Fibroblast of lung (primary cell): ENCODE measurements around the gene OPA3. TPM values are rescaled to one million over a fixed set of nuclear protein-coding genes. Genes with fewer than 3 reads are reported as not detected.

Source experiments
- DNase-seq, 2 donors: peaks; one replicate each; pipeline versions ENCODE4 v3.0.0 to v3.0.0-alpha.2; 2010; ENCODE audit warnings: low read depth in 2 of 2
- H2AFZ ChIP-seq: 2 replicates; pipeline ENCODE4 v1.5.1; 2012; ENCODE audit warnings: low read length, control low read depth, inconsistent platforms
- H3K27ac ChIP-seq: 2 replicates; pipeline ENCODE4 v1.5.1; 2011; ENCODE audit warnings: low read length, control low read depth; ENCODE audit not compliant: insufficient read depth
- H3K27me3 ChIP-seq: 2 replicates; pipeline ENCODE4 v1.5.1; 2011; ENCODE audit warnings: mild to moderate bottlenecking, low read length; ENCODE audit not compliant: control insufficient read depth, insufficient read depth
- H3K36me3 ChIP-seq: 2 replicates; pipeline ENCODE4 v1.5.1; 2011; ENCODE audit warnings: low read length; ENCODE audit not compliant: control insufficient read depth, insufficient read depth
- H3K4me1 ChIP-seq: 2 replicates; pipeline ENCODE4 v1.5.1; 2011; ENCODE audit warnings: low read length; ENCODE audit not compliant: control insufficient read depth, insufficient read depth; ENCODE audit errors: extremely low read depth
- H3K4me2 ChIP-seq: 2 replicates; pipeline ENCODE4 v1.5.1; 2011; ENCODE audit warnings: low read length, control low read depth; ENCODE audit not compliant: insufficient read depth; ENCODE audit errors: extremely low read depth
- H3K4me3 ChIP-seq, 4 experiments: fragments of 200-600 bp in 1 of 4; sonication (generic) in 1 of 4; replicated peaks in 1 of 4; 2 replicates each; pipeline ENCODE4 v1.5.1; 2011 to 2016; ENCODE audit warnings: low read length in 4 of 4, low read depth in 3 of 4, mild to moderate bottlenecking in 3 of 4, control low read depth in 2 of 4, inconsistent platforms in 1 of 4, mixed read lengths in 1 of 4; ENCODE audit not compliant: insufficient read depth in 1 of 4; ENCODE audit errors: control extremely low read depth in 1 of 4
- H3K79me2 ChIP-seq: 2 replicates; pipeline ENCODE4 v1.5.1; 2012; ENCODE audit warnings: mild to moderate bottlenecking, low read length, inconsistent platforms; ENCODE audit not compliant: control insufficient read depth, insufficient read depth
- H3K9ac ChIP-seq: 2 replicates; pipeline ENCODE4 v1.5.1; 2011; ENCODE audit warnings: mild to moderate bottlenecking, low read length, control low read depth; ENCODE audit not compliant: insufficient read depth
- H3K9me3 ChIP-seq: 2 replicates; pipeline ENCODE4 v1.5.1; 2012; ENCODE audit warnings: low read depth, low read length; ENCODE audit not compliant: control insufficient read depth, insufficient read depth
- H4K20me1 ChIP-seq: 2 replicates; pipeline ENCODE4 v1.5.1; 2011; ENCODE audit warnings: low read length; ENCODE audit not compliant: control insufficient read depth, insufficient read depth; ENCODE audit errors: extremely low read depth
- EZH2 ChIP-seq: IDR thresholded peaks from 2 replicates; pipeline ENCODE4 v1.5.1; 2012; ENCODE audit warnings: low read length, control low read depth, mild to moderate bottlenecking; ENCODE audit errors: missing control alignments
- polyA plus RNA-seq, 2 donors: library from polyadenylated mRNA; depleted of rRNA in 1 of 2; stranded (reverse) in 1 of 2; unstranded in 1 of 2; fragments of >200 nt; gene quantifications; 2 replicates each; pipeline ENCODE4 v1.2.1, GENCODE V29; 2011 to 2012; ENCODE audit warnings: missing spikeins in 1 of 2
- total RNA-seq: library from RNA; depleted of rRNA; stranded (reverse); fragments of >200 nt; gene quantifications from 2 replicates; pipeline ENCODE4 v1.2.1, GENCODE V29; 2014
- TF ChIP-seq, protein P1 (sequence below), 2 donors: IDR thresholded peaks in 1 of 2; conservative IDR thresholded peaks in 1 of 2; 1 replicate in 1 of 2; 2 replicates in 1 of 2; pipeline ENCODE4 v1.5.1; 2011 to 2012; ENCODE audit warnings: low read length in 2 of 2, control low read depth in 1 of 2, inconsistent platforms in 1 of 2, low read depth in 1 of 2, mild to moderate bottlenecking in 1 of 2

The OPA3 gene
- total and polyA plus RNA-seq, 2 donors (not counting 1 experiment from before 2014, with no cell fraction given), result 3.8 to 8.3 TPM

DNA sequence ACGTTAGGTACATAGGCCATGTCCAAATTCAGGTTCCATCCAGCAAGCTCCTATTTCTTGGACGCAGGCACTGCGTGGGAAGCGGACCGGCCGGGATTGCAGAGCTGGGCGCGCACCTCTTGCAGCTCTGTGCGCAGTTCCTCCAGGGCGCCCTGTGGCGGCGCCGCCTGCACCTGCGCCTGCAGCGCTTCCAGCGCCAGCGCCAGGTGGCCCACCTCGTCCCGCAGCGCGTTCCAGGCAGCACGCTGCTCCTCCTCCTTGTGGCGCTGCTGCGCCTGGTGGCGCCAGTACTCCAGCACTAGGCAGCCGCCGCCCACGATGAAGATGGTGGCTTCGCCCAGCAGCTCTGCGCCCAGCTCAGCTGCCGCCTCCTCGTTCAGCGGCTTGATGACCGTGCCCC lies 31.1 kb downstream of the OPA3 start:
- no peak for DNase-seq
- Histone ChIP-seq H4K20me1 (no peaks in the 10 kb centered on the region), H3K4me2 (no peak overlapping the region)

GRCh38 chr19:45547965-45548609 lies 36.5 kb downstream of the OPA3 start:
- DNase-seq, result peak; percentile 19 to 41
- Histone ChIP-seq H2AFZ (no peak overlapping the region), H3K9me3 (no peaks in the 10 kb centered on the region), H3K4me2 (no peak overlapping the region), H3K4me1 (no peaks in the 10 kb centered on the region), H3K4me3 (no peak overlapping the region), H3K79me2 (no peaks in the 10 kb centered on the region), H3K27me3 (no peaks in the 10 kb centered on the region), H4K20me1 (no peaks in the 10 kb centered on the region), H3K9ac (no peak overlapping the region), H3K27ac (no peak overlapping the region), H3K36me3 (no peaks in the 10 kb centered on the region)
- no peak for TF ChIP-seq EZH2
- TF ChIP-seq, protein P1, sequence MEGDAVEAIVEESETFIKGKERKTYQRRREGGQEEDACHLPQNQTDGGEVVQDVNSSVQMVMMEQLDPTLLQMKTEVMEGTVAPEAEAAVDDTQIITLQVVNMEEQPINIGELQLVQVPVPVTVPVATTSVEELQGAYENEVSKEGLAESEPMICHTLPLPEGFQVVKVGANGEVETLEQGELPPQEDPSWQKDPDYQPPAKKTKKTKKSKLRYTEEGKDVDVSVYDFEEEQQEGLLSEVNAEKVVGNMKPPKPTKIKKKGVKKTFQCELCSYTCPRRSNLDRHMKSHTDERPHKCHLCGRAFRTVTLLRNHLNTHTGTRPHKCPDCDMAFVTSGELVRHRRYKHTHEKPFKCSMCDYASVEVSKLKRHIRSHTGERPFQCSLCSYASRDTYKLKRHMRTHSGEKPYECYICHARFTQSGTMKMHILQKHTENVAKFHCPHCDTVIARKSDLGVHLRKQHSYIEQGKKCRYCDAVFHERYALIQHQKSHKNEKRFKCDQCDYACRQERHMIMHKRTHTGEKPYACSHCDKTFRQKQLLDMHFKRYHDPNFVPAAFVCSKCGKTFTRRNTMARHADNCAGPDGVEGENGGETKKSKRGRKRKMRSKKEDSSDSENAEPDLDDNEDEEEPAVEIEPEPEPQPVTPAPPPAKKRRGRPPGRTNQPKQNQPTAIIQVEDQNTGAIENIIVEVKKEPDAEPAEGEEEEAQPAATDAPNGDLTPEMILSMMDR (conservative IDR thresholded peaks at IDR 0.05 in 1 of 2, IDR thresholded peaks at IDR 0.05 in 1 of 2; ENCODE audit: low read depth in 1 of 2, low read length in 2 of 2), result no peak

More for the DNA sequence above, 31.1 kb downstream of the OPA3 start:
- H3K27me3 ChIP-seq, result no peaks in the 10 kb centered on the region
- H3K9ac ChIP-seq, result no peak overlapping the region
- no peak for TF ChIP-seq EZH2
- TF ChIP-seq, protein P1 (conservative IDR thresholded peaks at IDR 0.05 in 1 of 2, IDR thresholded peaks at IDR 0.05 in 1 of 2; ENCODE audit: low read depth in 1 of 2, low read length in 2 of 2), result no peak
- H3K4me3 ChIP-seq, result no peak overlapping the region
- H3K79me2 ChIP-seq, result no peaks in the 10 kb centered on the region
- H2AFZ ChIP-seq, result no peak overlapping the region
- H3K27ac ChIP-seq, result no peak overlapping the region
- no peaks in the 10 kb centered on the region for H3K36me3 ChIP-seq
- H3K9me3 ChIP-seq, result no peaks in the 10 kb centered on the region
- no peaks in the 10 kb centered on the region for H3K4me1 ChIP-seq

- Histone ChIP-seq H3K9ac (no peak overlapping the region), H3K4me2 (no peak overlapping the region)
- DNase-seq, result no peak
Measured at GRCh38 chr19:45547211-45547770, 37.3 kb downstream of the OPA3 start.

More at GRCh38 chr19:45547211-45547770, 37.3 kb downstream of the OPA3 start:
- Histone ChIP-seq H3K9me3 (no peaks in the 10 kb centered on the region), H4K20me1 (no peaks in the 10 kb centered on the region), H2AFZ (no peak overlapping the region), H3K79me2 (no peaks in the 10 kb centered on the region), H3K4me3 (no peak overlapping the region), H3K27me3 (no peaks in the 10 kb centered on the region), H3K27ac (no peak overlapping the region), H3K4me1 (no peaks in the 10 kb centered on the region), H3K36me3 (no peaks in the 10 kb centered on the region)
- no peak for TF ChIP-seq EZH2
- TF ChIP-seq, protein P1 (conservative IDR thresholded peaks at IDR 0.05 in 1 of 2, IDR thresholded peaks at IDR 0.05 in 1 of 2; ENCODE audit: low read depth in 1 of 2, low read length in 2 of 2), result no peak
